ENCODE data around the gene ST6GALNAC4.

The ST6GALNAC4 gene

GRCh38 chr9:127912296-127912695 lies 4.5 kb downstream of the ST6GALNAC4 start:
- DNase-seq (ENCODE audit: low spot score): no peak

GRCh38 chr9:127910613-127911205 lies 6.1 kb downstream of the ST6GALNAC4 start:
- DNase-seq (ENCODE audit: low spot score): no peak

GRCh38 chr9:127909839-127910273 lies 7.0 kb downstream of the ST6GALNAC4 start:
- no peak for DNase-seq (ENCODE audit: low spot score)

GRCh38 chr9:127908660-127908926 lies 8.2 kb downstream of the ST6GALNAC4 start:
- no peak for DNase-seq (ENCODE audit: low spot score)

GRCh38 chr9:127907867-127908659 lies 8.8 kb downstream of the ST6GALNAC4 start:
- DNase-seq (ENCODE audit: low spot score): no peak

- peak; percentile 63 for DNase-seq (ENCODE audit: low spot score)
Observed at GRCh38 chr9:127905788-127906191, 11.1 kb downstream of the ST6GALNAC4 start.

GRCh38 chr9:127905004-127905728 lies 11.7 kb downstream of the ST6GALNAC4 start:
- DNase-seq (ENCODE audit: low spot score): peak; percentile 63

- peak; percentile 46 for DNase-seq (ENCODE audit: low spot score)
Observed at GRCh38 chr9:127904561-127905003, 12.3 kb downstream of the ST6GALNAC4 start.

GRCh38 chr9:127903557-127904475 lies 13.0 kb downstream of the ST6GALNAC4 start:
- DNase-seq (ENCODE audit: low spot score): peak; percentile 76

- DNase-seq (ENCODE audit: low spot score): peak; percentile 83
Observed at GRCh38 chr9:127899128-127899943, 17.5 kb downstream of the ST6GALNAC4 start, which contains the start of gene ST6GALNAC6. ST6GALNAC6 (minus strand) TSS chr9:127899603; CDS start chr9:127897981, 1,622 bp downstream.

- DNase-seq (ENCODE audit: low spot score): peak; percentile 43
Observed at GRCh38 chr9:127898433-127899127, 18.3 kb downstream of the ST6GALNAC4 start.

- peak; percentile 62 for DNase-seq (ENCODE audit: low spot score)
Observed at GRCh38 chr9:127897193-127897692, 19.6 kb downstream of the ST6GALNAC4 start.

GRCh38 chr9:127896395-127897192 lies 20.2 kb downstream of the ST6GALNAC4 start:
- DNase-seq (ENCODE audit: low spot score): no peak

- no peak for DNase-seq (ENCODE audit: low spot score)
Observed at GRCh38 chr9:127895811-127896210, 21.0 kb downstream of the ST6GALNAC4 start.

- no peak for DNase-seq (ENCODE audit: low spot score)
Observed at GRCh38 chr9:127893392-127893791, 23.4 kb downstream of the ST6GALNAC4 start.

- DNase-seq (ENCODE audit: low spot score): no peak
Observed at GRCh38 chr9:127892831-127893230, 24.0 kb downstream of the ST6GALNAC4 start.

GRCh38 chr9:127890053-127890452 lies 26.8 kb downstream of the ST6GALNAC4 start:
- no peak for DNase-seq (ENCODE audit: low spot score)

GRCh38 chr9:127887792-127888191 lies 29.0 kb downstream of the ST6GALNAC4 start:
- peak; percentile 67 for DNase-seq (ENCODE audit: low spot score)

GRCh38 chr9:127886401-127886972 lies 30.4 kb downstream of the ST6GALNAC4 start:
- no peak for DNase-seq (ENCODE audit: low spot score)

Measured in NAMALWA (cell line).